Activated T-cell treated with anti-CD3 and anti-CD28 coated beads for 48 hours (primary cell): ENCODE measurements around the gene NADSYN1.

Experiments
- DNase-seq: peaks from one replicate; pipeline ENCODE4 v3.0.0-alpha.2; 2020; ENCODE audit warnings: low read depth

NADSYN1 gene

GRCh38 chr11:71451596-71452198 is 1.3 kb upstream of the NADSYN1 start:
- DNase-seq, result no peak

GRCh38 chr11:71452199-71453036 is 585 bp upstream of the NADSYN1 start:
- DNase-seq, result peak; percentile 31

GRCh38 chr11:71453918-71454304 is 908 bp downstream of the NADSYN1 start:
- no peak for DNase-seq

- DNase-seq, result no peak
These were observed 1.6 kb downstream of the NADSYN1 start for GRCh38 chr11:71454470-71455113.

- no peak for DNase-seq
These were observed 3.3 kb downstream of the NADSYN1 start for GRCh38 chr11:71456294-71456693.

GRCh38 chr11:71456831-71457230 is 3.8 kb downstream of the NADSYN1 start:
- no peak for DNase-seq

- DNase-seq, result no peak
These were observed 5.4 kb downstream of the NADSYN1 start for GRCh38 chr11:71458146-71459070.

- no peak for DNase-seq
These were observed 6.2 kb downstream of the NADSYN1 start for GRCh38 chr11:71459076-71459766.

GRCh38 chr11:71459767-71460320 is 6.8 kb downstream of the NADSYN1 start:
- DNase-seq, result no peak

GRCh38 chr11:71461696-71462095 is 8.7 kb downstream of the NADSYN1 start:
- DNase-seq, result no peak

GRCh38 chr11:71462726-71463125 is 9.7 kb downstream of the NADSYN1 start:
- DNase-seq, result no peak

- DNase-seq, result no peak
These were observed 10.6 kb downstream of the NADSYN1 start for GRCh38 chr11:71463331-71464211.

- no peak for DNase-seq
These were observed 12.1 kb downstream of the NADSYN1 start for GRCh38 chr11:71465054-71465453.

- DNase-seq, result no peak
These were observed 13.4 kb downstream of the NADSYN1 start for GRCh38 chr11:71466358-71466757.

- no peak for DNase-seq
These were observed 14.2 kb downstream of the NADSYN1 start for GRCh38 chr11:71467164-71467563.

GRCh38 chr11:71470946-71471345 is 17.9 kb downstream of the NADSYN1 start:
- no peak for DNase-seq

GRCh38 chr11:71472357-71472885 is 19.4 kb downstream of the NADSYN1 start:
- DNase-seq, result no peak

GRCh38 chr11:71472941-71473792 is 20.2 kb downstream of the NADSYN1 start:
- DNase-seq, result no peak

- no peak for DNase-seq
These were observed 20.7 kb downstream of the NADSYN1 start for GRCh38 chr11:71473793-71474080.
